HG02840 (cell line): ENCODE data around the gene TASOR2.

ENCODE experiments used
- ATAC-seq: cut with Tn5 transposase; IDR thresholded peaks from one replicate; pipeline ENCODE4 v1.9.1; 2021; ENCODE audit warnings: mild to moderate bottlenecking, moderate library complexity, moderate number of reproducible peaks; ENCODE audit not compliant: unreplicated experiment, low FRiP score

Gene TASOR2

GRCh38 chr10:5656737-5657579 lies 27.7 kb upstream of the TASOR2 start:
- no peak for ATAC-seq

GRCh38 chr10:5658871-5659618 lies 25.6 kb upstream of the TASOR2 start:
- ATAC-seq: no peak

GRCh38 chr10:5659702-5660528 lies 24.7 kb upstream of the TASOR2 start:
- ATAC-seq: no peak

- ATAC-seq: no peak
Observed at GRCh38 chr10:5661043-5661442, 23.6 kb upstream of the TASOR2 start.

- no peak for ATAC-seq
Observed at GRCh38 chr10:5662708-5663579, 21.7 kb upstream of the TASOR2 start.

GRCh38 chr10:5663692-5664427 lies 20.8 kb upstream of the TASOR2 start:
- no peak for ATAC-seq

GRCh38 chr10:5665373-5666007 lies 19.1 kb upstream of the TASOR2 start:
- no peak for ATAC-seq

GRCh38 chr10:5666008-5666840 lies 18.4 kb upstream of the TASOR2 start, which contains the start of gene ASB13:
ASB13 (minus strand) TSS chr10:5666595; CDS start chr10:5666551, 44 bp downstream.
- ATAC-seq: peak; percentile 44

GRCh38 chr10:5666841-5667630 lies 17.6 kb upstream of the TASOR2 start:
- no peak for ATAC-seq

- no peak for ATAC-seq
Observed at GRCh38 chr10:5668429-5668828, 16.2 kb upstream of the TASOR2 start.

- ATAC-seq: no peak
Observed at GRCh38 chr10:5669604-5670003, 15.0 kb upstream of the TASOR2 start.

- no peak for ATAC-seq
Observed at GRCh38 chr10:5670662-5671375, 13.8 kb upstream of the TASOR2 start.

GRCh38 chr10:5678397-5679036 lies 6.1 kb upstream of the TASOR2 start:
- ATAC-seq: no peak

- ATAC-seq: no peak
Observed at GRCh38 chr10:5679037-5679435, 5.6 kb upstream of the TASOR2 start.

GRCh38 chr10:5679606-5680005 lies 5.0 kb upstream of the TASOR2 start:
- no peak for ATAC-seq

GRCh38 chr10:5681930-5682329 lies 2.7 kb upstream of the TASOR2 start:
- no peak for ATAC-seq
